ENCODE results near the gene ZNF107.

- no peak for TF ChIP-seq CTCF (conservative IDR thresholded peaks at IDR 0.05; ENCODE audit: low read length)
- TF ChIP-seq EZH2phosphoT487 (IDR thresholded peaks at IDR 0.05; ENCODE audit: borderline replicate concordance): no peak
These were observed at the start of gene ZNF107 for GRCh38 chr7:64665980-64666662.

All from Loucy (cell line).